Mesenteric fat pad (tissue), 1 donor: Measurements from ENCODE around the gene ASB14. TPM values are rescaled to one million over a fixed set of nuclear protein-coding genes. Genes with fewer than 3 reads are reported as not detected.

Experiments
- DNase-seq: peaks from one replicate; pipeline ENCODE4 v3.0.0-alpha.2; 2020; ENCODE audit warnings: low spot score
- total RNA-seq: library from RNA; stranded (reverse); fragmentation: NEBNext Ultra II Directional; extraction: Animal tissue kit (Norgen Biotek cat#: 25700); gene quantifications from one replicate; pipeline ENCODE4 v1.2.1, GENCODE V29; 2021
- donor health status: DM: yes; HTN: yes; CAD: no.

ASB14 gene
- total RNA-seq, 1 donor from 2014 or later, result not detected

GRCh38 chr3:57261119-57261518, 31.4 kb downstream of the ASB14 start:
- DNase-seq, result no peak

GRCh38 chr3:57257678-57258077, 34.8 kb downstream of the ASB14 start:
- DNase-seq, result no peak

- no peak for DNase-seq
These were observed 35.6 kb downstream of the ASB14 start for GRCh38 chr3:57256844-57257243.

- DNase-seq, result no peak
These were observed 40.1 kb downstream of the ASB14 start for GRCh38 chr3:57252404-57252803.

- DNase-seq, result no peak
These were observed 47.5 kb downstream of the ASB14 start for GRCh38 chr3:57244946-57245345.

- no peak for DNase-seq
These were observed 57.6 kb downstream of the ASB14 start for GRCh38 chr3:57234613-57235575.

GRCh38 chr3:57233799-57234198, 58.7 kb downstream of the ASB14 start:
- no peak for DNase-seq

- no peak for DNase-seq
These were observed 62.5 kb downstream of the ASB14 start for GRCh38 chr3:57230006-57230405.

- DNase-seq, result no peak
These were observed 64.3 kb downstream of the ASB14 start for GRCh38 chr3:57227930-57228751.

GRCh38 chr3:57227204-57227929, 65.1 kb downstream of the ASB14 start, which contains the start of gene APPL1:
TSS of gene APPL1 (plus strand) at chr3:57227729. CDS start at chr3:57227884, 155 bp downstream.
- peak; percentile 97 for DNase-seq

GRCh38 chr3:57226176-57226575, 66.3 kb downstream of the ASB14 start:
- no peak for DNase-seq

GRCh38 chr3:57224856-57225255, 67.6 kb downstream of the ASB14 start:
- DNase-seq, result no peak

GRCh38 chr3:57221883-57222282, 70.6 kb downstream of the ASB14 start:
- no peak for DNase-seq

Other genes with a start within 250 kb of the ASB14 start
- gene SPATA12, start 232.0 kb downstream of the ASB14 start, total RNA-seq, result not detected
- 3.5 TPM for gene IL17RD, start 127.3 kb downstream of the ASB14 start, total RNA-seq
- not detected for gene HESX1, start 92.7 kb downstream of the ASB14 start, total RNA-seq
- gene APPL1, start 65.0 kb downstream of the ASB14 start, total RNA-seq, result 40.9 TPM